GM23248 (cell line): ENCODE data around the gene STOM. TPM values are rescaled to one million over a fixed set of nuclear protein-coding genes. Genes with fewer than 3 reads are reported as not detected.

Experiments
- DNase-seq: peaks from one replicate; pipeline ENCODE4 v3.0.0-alpha.2; 2015
- H2AFZ ChIP-seq: fragments of 200-600 bp; sonication (generic); 2 replicates; pipeline ENCODE4 v1.6.1; 2016; ENCODE audit warnings: antibody characterized with exemption
- H3F3A ChIP-seq: fragments of 200-600 bp; sonication (generic); 2 replicates; pipeline ENCODE4 v1.6.1; 2016; ENCODE audit warnings: mild to moderate bottlenecking, antibody characterized with exemption, mixed run types; ENCODE audit not compliant: insufficient read depth
- H3K27ac ChIP-seq: fragments of 200-600 bp; sonication (generic); 2 replicates; pipeline ENCODE4 v1.5.1; 2016; ENCODE audit warnings: mild to moderate bottlenecking
- H3K27me3 ChIP-seq: fragments of 200-600 bp; sonication (generic); replicated peaks from 2 replicates; pipeline ENCODE4 v1.6.1; 2016; ENCODE audit warnings: mild to moderate bottlenecking; ENCODE audit not compliant: insufficient read depth
- H3K36me3 ChIP-seq: fragments of 200-600 bp; sonication (generic); 2 replicates; pipeline ENCODE4 v1.6.1; 2016; ENCODE audit warnings: low read depth, mild to moderate bottlenecking
- H3K4me1 ChIP-seq: fragments of 200-600 bp; sonication (generic); 2 replicates; pipeline ENCODE4 v1.6.1; 2016; ENCODE audit warnings: mild to moderate bottlenecking; ENCODE audit not compliant: insufficient read depth
- H3K4me2 ChIP-seq: fragments of 200-600 bp; sonication (generic); one replicate; pipeline ENCODE4 v1.6.1; 2016; ENCODE audit warnings: mild to moderate bottlenecking; ENCODE audit not compliant: unreplicated experiment
- H3K4me3 ChIP-seq: fragments of 200-600 bp; sonication (generic); 2 replicates; pipeline ENCODE4 v1.5.1; 2016; ENCODE audit warnings: mild to moderate bottlenecking
- H3K79me2 ChIP-seq: fragments of 200-600 bp; sonication (generic); 2 replicates; pipeline ENCODE4 v1.6.1; 2016; ENCODE audit warnings: mild to moderate bottlenecking; ENCODE audit not compliant: insufficient read depth
- H3K9ac ChIP-seq: fragments of 200-600 bp; sonication (generic); 2 replicates; pipeline ENCODE4 v1.6.1; 2016; ENCODE audit warnings: mild to moderate bottlenecking
- H3K9me2 ChIP-seq: fragments of 200-600 bp; sonication (generic); 2 replicates; pipeline ENCODE4 v1.6.1; 2016; ENCODE audit warnings: mixed run types, mild to moderate bottlenecking, moderate library complexity; ENCODE audit not compliant: insufficient read depth
- H3K9me3 ChIP-seq: fragments of 200-600 bp; sonication (generic); one replicate; pipeline ENCODE4 v1.6.1; 2017; ENCODE audit warnings: low read depth
- H4K20me1 ChIP-seq: fragments of 200-600 bp; sonication (generic); 2 replicates; pipeline ENCODE4 v1.6.0; 2016; ENCODE audit not compliant: insufficient read depth
- EZH2 ChIP-seq: fragments of 200-600 bp; sonication (generic); IDR thresholded peaks from 2 replicates; pipeline ENCODE4 v1.6.1; 2018; ENCODE audit warnings: antibody characterized with exemption, mild to moderate bottlenecking; ENCODE audit not compliant: insufficient read depth, poor library complexity, severe bottlenecking
- EZH2phosphoT487 ChIP-seq: fragments of 200-600 bp; sonication (generic); IDR thresholded peaks from 2 replicates; pipeline ENCODE4 v1.6.1; 2018; ENCODE audit warnings: antibody characterized with exemption, moderate library complexity, mild to moderate bottlenecking, low read depth; ENCODE audit not compliant: insufficient read depth
- WGBS, 2 experiments: methylation state at CpG; one replicate each; pipeline ENCODE4 v1.1.6; 2015 to 2017; ENCODE audit warnings: low lambda C conversion rate in 2 of 2, low coverage in 1 of 2; ENCODE audit errors: missing lambda C conversion rate in 2 of 2; 5-methylcytosine and 5-hydroxymethylcytosine counted together
- in situ Hi-C: fragments of 300-500 bp; cut with MboI; formaldehyde crosslinking; loops from 2 replicates; pipeline ENCODE4 v1.15.0; 2020
- polyA plus RNA-seq: library from polyadenylated mRNA; unstranded; fragments of >200 nt; fragmentation: Nextera tagmentation; extraction: Ambion mirVana; gene quantifications from 2 replicates; pipeline ENCODE4 v1.2.1, GENCODE V29; 2016
- total RNA-seq: library from RNA; depleted of rRNA; stranded (reverse); fragments of >200 nt; shearing (Covaris generic); gene quantifications from 2 replicates; pipeline ENCODE4 v1.2.3, GENCODE V29; 2014

The STOM gene
- total and polyA plus RNA-seq, 2 experiments from 2014 or later = 58.0 to 68.5 TPM

- no peak for DNase-seq
- Histone ChIP-seq H3K36me3 (no peaks in the 10 kb centered on the region), H3K79me2 (no peaks in the 10 kb centered on the region), H3K9me3 (no peaks in the 10 kb centered on the region), H3F3A (peaks cover 23% of the 10 kb centered on the region), H3K9ac (no peak overlapping the region), H4K20me1 (no peaks in the 10 kb centered on the region), H3K27me3 (no peaks in the 10 kb centered on the region), H3K9me2 (no peaks in the 10 kb centered on the region), H3K4me3 (no peak overlapping the region), H3K27ac (no peak overlapping the region), H3K4me2 (no peak overlapping the region), H3K4me1 (peaks cover 36% of the 10 kb centered on the region), H2AFZ (no peak overlapping the region)
- no peak for TF ChIP-seq EZH2
- no peak for TF ChIP-seq EZH2phosphoT487
- in situ Hi-C loops = loop anchor here (10.0 kb wide), 1 partner anchor 181 kb away; no protein-coding TSS in a partner anchor
These were observed 25.5 kb upstream of the STOM start for GRCh38 chr9:121395558-121395957.

- Histone ChIP-seq H3K79me2 (no peaks in the 10 kb centered on the region), H3K27me3 (no peaks in the 10 kb centered on the region), H3K27ac (no peak overlapping the region), H4K20me1 (no peaks in the 10 kb centered on the region), H3K4me2 (no peak overlapping the region), H3K36me3 (no peaks in the 10 kb centered on the region), H3F3A (peaks cover 16% of the 10 kb centered on the region), H3K4me1 (peaks cover 29% of the 10 kb centered on the region), H3K9me3 (no peaks in the 10 kb centered on the region), H2AFZ (no peak overlapping the region), H3K9me2 (no peaks in the 10 kb centered on the region), H3K4me3 (no peak overlapping the region), H3K9ac (no peak overlapping the region)
- DNase-seq = no peak
- no peak for TF ChIP-seq EZH2phosphoT487
- TF ChIP-seq EZH2 = no peak
- in situ Hi-C loops = loop anchor here (10.0 kb wide), 1 partner anchor 179 kb away; no protein-coding TSS in a partner anchor
- 96 to 97% methylated on average over 3 of the region's 3 CpGs for WGBS, 2 experiments
These were observed 24.2 kb upstream of the STOM start for GRCh38 chr9:121394292-121394691.

- WGBS, 2 experiments = 58 to 62% methylated on average over 2 of the region's 2 CpGs
- in situ Hi-C loops = loop anchor here (10.0 kb wide), 1 partner anchor 179 kb away; no protein-coding TSS in a partner anchor
- peaks cover 27% of the 10 kb centered on the region for H3K4me1 ChIP-seq
These were observed 23.3 kb upstream of the STOM start for GRCh38 chr9:121393318-121393717.

GRCh38 chr9:121390372-121390771 lies 20.3 kb upstream of the STOM start:
- H3K4me1 ChIP-seq = peaks cover 27% of the 10 kb centered on the region
- in situ Hi-C loops = loop anchor here (10.0 kb wide), 1 partner anchor 176 kb away; no protein-coding TSS in a partner anchor
- no peak for DNase-seq
- no peaks in the 10 kb centered on the region for H3K79me2 ChIP-seq
- H3K9ac ChIP-seq = no peak overlapping the region
- TF ChIP-seq EZH2 (no peak), EZH2phosphoT487 (no peak)
- no peaks in the 10 kb centered on the region for H3K9me3 ChIP-seq
- H3K9me2 ChIP-seq = no peaks in the 10 kb centered on the region
- no peaks in the 10 kb centered on the region; the same call in none of the 2 replicates for H3F3A ChIP-seq
- H3K4me2 ChIP-seq = no peak overlapping the region
- H3K4me3 ChIP-seq = no peak overlapping the region
- no peaks in the 10 kb centered on the region for H3K36me3 ChIP-seq
- H2AFZ ChIP-seq = no peak overlapping the region
- H3K27me3 ChIP-seq = no peaks in the 10 kb centered on the region
- no peaks in the 10 kb centered on the region for H4K20me1 ChIP-seq
- 84 to 91% methylated on average over 1 of the region's 1 CpG for WGBS, 2 experiments
- H3K27ac ChIP-seq = no peak overlapping the region

More at GRCh38 chr9:121393318-121393717, 23.3 kb upstream of the STOM start:
- Histone ChIP-seq H3K36me3 (no peaks in the 10 kb centered on the region), H3F3A (peaks cover 8% of the 10 kb centered on the region), H3K27ac (peak overlapping the region; percentile 6; the same call in 1 of the 2 replicates), H3K9me2 (no peaks in the 10 kb centered on the region), H3K9ac (no peak overlapping the region), H3K4me3 (no peak overlapping the region), H3K9me3 (no peaks in the 10 kb centered on the region), H2AFZ (peak overlapping the region; percentile 29), H3K4me2 (no peak overlapping the region), H3K79me2 (no peaks in the 10 kb centered on the region), H4K20me1 (no peaks in the 10 kb centered on the region), H3K27me3 (no peaks in the 10 kb centered on the region)
- TF ChIP-seq EZH2phosphoT487 (no peak), EZH2 (no peak)
- DNase-seq = peak; percentile 36
